B cell (primary cell): ENCODE data around the gene SEPTIN5. TPM values are rescaled to one million over a fixed set of nuclear protein-coding genes. Genes with fewer than 3 reads are reported as not detected.

Experiments used
- ATAC-seq: fragments of 200-7000 bp; cut with Tn5 transposase; one replicate; pipeline ENCODE4 v1.10.0; 2021; ENCODE audit warnings: low read depth, mild to moderate bottlenecking, moderate number of reproducible peaks, moderate library complexity
- CTCF ChIA-PET: fragments of 350-600 bp; sonication (Branson Sonifier 250); formaldehyde crosslinking; loops from one replicate; lab custom pipeline; 2021; ENCODE audit warnings: antibody characterized with exemption, inconsistent platforms; lab: Charles Lee
- POLR2A ChIA-PET: fragments of 350-600 bp; sonication (Branson Sonifier 250); formaldehyde crosslinking; loops from one replicate; lab custom pipeline; 2021; ENCODE audit warnings: antibody characterized with exemption; lab: Charles Lee
- DNase-seq: peaks from one replicate; pipeline ENCODE4 v3.0.0; 2013
- H2AFZ ChIP-seq: 2 replicates; pipeline ENCODE4 v1.6.1; 2012; ENCODE audit warnings: mild to moderate bottlenecking, low read depth, low read length; ENCODE audit not compliant: insufficient read depth, poor library complexity, severe bottlenecking
- H3K27ac ChIP-seq, 2 donors: 1 replicate in 1 of 2; 2 replicates in 1 of 2; pipeline ENCODE4 v1.5.1; 2012 to 2013; ENCODE audit warnings: low read length in 2 of 2, mild to moderate bottlenecking in 2 of 2, moderate library complexity in 1 of 2
- H3K27me3 ChIP-seq, 4 experiments: fragments of 200-600 bp in 1 of 4; sonication (generic) in 1 of 4; replicated peaks in 1 of 4; 1 replicate in 2 of 4; 2 replicates in 2 of 4; pipeline versions ENCODE4 v1.6.1 to v1.7.0; 2013 to 2016; ENCODE audit warnings: low read length in 3 of 4, mild to moderate bottlenecking in 2 of 4, mixed read lengths in 1 of 4, moderate library complexity in 1 of 4; ENCODE audit not compliant: insufficient read depth in 4 of 4, control insufficient read depth in 3 of 4; ENCODE audit errors: control extremely low read depth in 1 of 4
- H3K36me3 ChIP-seq, 2 experiments: replicated peaks in 1 of 2; 1 replicate in 1 of 2; 2 replicates in 1 of 2; pipeline versions ENCODE4 v1.6.1 to v1.7.1; 2013; ENCODE audit warnings: low read length in 1 of 2; ENCODE audit not compliant: insufficient read depth in 2 of 2, control insufficient read depth in 1 of 2; ENCODE audit errors: control extremely low read depth in 1 of 2, extremely low read depth in 1 of 2
- H3K4me1 ChIP-seq, 2 donors: fragments of 200-600 bp in 1 of 2; sonication (generic) in 1 of 2; 1 replicate in 1 of 2; 2 replicates in 1 of 2; pipeline versions ENCODE4 v1.5.1 to v1.6.1; 2013 to 2017; ENCODE audit warnings: low read length in 2 of 2; ENCODE audit not compliant: control insufficient read depth in 2 of 2, insufficient read depth in 2 of 2
- H3K4me2 ChIP-seq: replicated peaks from 2 replicates; pipeline ENCODE3; 2012; ENCODE audit warnings: mild to moderate bottlenecking, low read depth, low read length; ENCODE audit not compliant: poor library complexity, severe bottlenecking
- H3K4me3 ChIP-seq, 5 experiments: fragments of 200-600 bp in 1 of 5; sonication (generic) in 1 of 5; 1 replicate in 3 of 5; 2 replicates in 2 of 5; pipeline versions ENCODE4 v1.5.1 to v1.7.0; 2011 to 2016; ENCODE audit warnings: low read length in 4 of 5, mild to moderate bottlenecking in 4 of 5, low read depth in 2 of 5, control low read depth in 1 of 5, moderate library complexity in 1 of 5; ENCODE audit not compliant: insufficient read depth in 1 of 5; ENCODE audit errors: control extremely low read depth in 1 of 5, extremely low read depth in 1 of 5
- H3K79me2 ChIP-seq: fragments of 200-600 bp; sonication (generic); one replicate; pipeline ENCODE4 v1.6.0; 2016; ENCODE audit warnings: low read length; ENCODE audit not compliant: control insufficient read depth, insufficient read depth
- H3K9ac ChIP-seq: fragments of 200-600 bp; sonication (generic); 2 replicates; pipeline ENCODE4 v1.6.1; 2017; ENCODE audit warnings: mild to moderate bottlenecking, low read length, moderate library complexity
- H3K9me3 ChIP-seq, 3 donors: one replicate each; pipeline versions ENCODE4 v1.6.1 to v1.7.1; 2013; ENCODE audit warnings: low read length in 2 of 3; ENCODE audit not compliant: control insufficient read depth in 2 of 3, insufficient read depth in 1 of 3; ENCODE audit errors: control extremely low read depth in 1 of 3
- H4K20me1 ChIP-seq: 2 replicates; pipeline ENCODE4 v1.6.0; 2012; ENCODE audit warnings: mild to moderate bottlenecking, low read length; ENCODE audit not compliant: insufficient read depth, control insufficient read depth, poor library complexity, severe bottlenecking
- H3K27ac Mint-ChIP-seq: one replicate; pipeline ENCODE4 v1.8.0; 2021; ENCODE audit warnings: mixed read lengths
- H3K27me3 Mint-ChIP-seq: one replicate; pipeline ENCODE4 v1.8.0; 2021; ENCODE audit warnings: mixed read lengths
- H3K4me1 Mint-ChIP-seq: one replicate; pipeline ENCODE4 v1.8.0; 2021; ENCODE audit warnings: mixed read lengths
- H3K4me3 Mint-ChIP-seq: one replicate; pipeline ENCODE4 v1.8.0; 2021; ENCODE audit warnings: mixed read lengths
- H3K9me3 Mint-ChIP-seq: one replicate; pipeline ENCODE4 v1.8.0; 2022; ENCODE audit warnings: mixed read lengths; ENCODE audit not compliant: insufficient read depth
- CTCF ChIP-seq: fragments of 200-600 bp; IDR thresholded peaks from one replicate; pipeline ENCODE4 v1.8.0; 2022; ENCODE audit warnings: antibody characterized with exemption, mild to moderate bottlenecking
- EZH2 ChIP-seq: IDR thresholded peaks from 2 replicates; pipeline ENCODE4 v1.6.1; 2012; ENCODE audit warnings: borderline replicate concordance, low read depth, mild to moderate bottlenecking, moderate library complexity, low read length; ENCODE audit not compliant: insufficient read depth, poor library complexity, severe bottlenecking
- WGBS: methylation state at CpG from one replicate; pipeline ENCODE4 v1.1.5; 2013; ENCODE audit warnings: missing lambda C conversion rate; ENCODE audit not compliant: insufficient coverage; 5-methylcytosine and 5-hydroxymethylcytosine counted together
- intact Hi-C: fragments of 100-400 bp; cut with micrococcal nuclease; formaldehyde crosslinking; loops from one replicate; pipeline ENCODE4 v1.10.0; 2022
- polyA plus RNA-seq: library from polyadenylated mRNA; depleted of rRNA; stranded (reverse); fragments of >200 nt; gene quantifications from 2 replicates; pipeline ENCODE4 v1.2.3, GENCODE V29; 2012
- total RNA-seq, 2 donors: library from RNA; stranded (reverse); fragments of 120-200 nt in 1 of 2; gene quantifications; 1 replicate in 1 of 2; 2 replicates in 1 of 2; pipeline versions ENCODE4 v1.2.3 to v1.2.4, GENCODE V29; 2013 to 2022

The SEPTIN5 gene
- total and polyA plus RNA-seq, 2 donors (not counting 1 experiment from before 2014, with no cell fraction given) = 0.06 TPM; not detected in 1

- ChIA-PET CTCF (no interaction called here), POLR2A (no interaction called here)
- intact Hi-C loops = no loop called here
- DNase-seq = no peak
- Histone ChIP-seq H3K4me1 (no peaks in the 10 kb centered on the region), H3K36me3 (no peaks in the 10 kb centered on the region), H3K4me2 (no peak overlapping the region), H4K20me1 (no peaks in the 10 kb centered on the region), H3K9ac (no peak overlapping the region), H3K9me3 (no peaks in the 10 kb centered on the region), H3K27ac (no peak overlapping the region), H3K27me3 (no peaks in the 10 kb centered on the region), H3K79me2 (no peaks in the 10 kb centered on the region), H2AFZ (no peak overlapping the region), H3K4me3 (no peak overlapping the region)
- Mint-ChIP-seq H3K4me1 (no peaks in the 10 kb centered on the region), H3K27ac (no peak overlapping the region), H3K4me3 (no peak overlapping the region), H3K27me3 (peaks cover 25% of the 10 kb centered on the region), H3K9me3 (no peaks in the 10 kb centered on the region)
- no peak for ATAC-seq
- WGBS = 99% methylated on average over 10 of the region's 14 CpGs
- TF ChIP-seq CTCF = no peak
- TF ChIP-seq EZH2 = no peak
Observed at GRCh38 chr22:19693581-19693980, 20.7 kb upstream of the SEPTIN5 start.

DNA sequence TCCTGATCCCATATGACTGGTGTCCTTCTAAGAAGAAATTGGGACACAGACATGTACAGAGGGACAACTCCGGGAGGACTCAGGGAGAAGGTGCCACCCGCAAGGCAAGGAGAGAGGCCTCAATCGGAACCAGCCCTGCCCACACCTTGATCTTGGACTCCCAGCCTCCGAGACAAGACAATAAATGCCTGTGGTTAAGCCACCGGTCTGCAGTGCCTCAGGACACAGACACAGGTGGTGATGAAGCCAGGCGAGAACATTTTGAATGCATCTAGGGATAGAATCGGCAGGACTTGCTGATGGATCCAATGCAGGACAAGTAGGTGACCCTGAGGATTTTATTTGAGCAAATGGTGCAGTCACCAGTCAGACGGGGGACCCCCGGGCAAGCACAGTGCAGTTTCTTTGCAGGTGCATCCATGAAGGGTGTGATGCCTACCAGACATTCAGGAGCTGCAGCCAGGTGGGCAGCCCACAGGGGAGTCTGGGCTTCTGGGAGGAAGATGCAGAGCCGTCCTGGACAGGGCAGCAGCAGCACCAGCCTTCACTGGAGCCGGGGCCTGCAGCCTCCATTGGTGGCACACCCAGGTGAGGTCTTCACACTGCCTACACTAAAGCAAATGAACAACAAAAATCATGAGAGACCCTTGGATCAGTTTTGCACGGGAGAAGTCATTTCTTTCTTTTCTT, 20.2 kb upstream of the SEPTIN5 start:
- Histone ChIP-seq H3K4me3 (no peak overlapping the region), H3K4me2 (no peak overlapping the region), H2AFZ (no peak overlapping the region), H3K27ac (no peak overlapping the region), H3K36me3 (no peaks in the 10 kb centered on the region), H3K9me3 (no peaks in the 10 kb centered on the region), H3K79me2 (no peaks in the 10 kb centered on the region), H3K9ac (no peak overlapping the region), H3K4me1 (no peaks in the 10 kb centered on the region), H4K20me1 (no peaks in the 10 kb centered on the region), H3K27me3 (no peaks in the 10 kb centered on the region)
- no peaks in the 10 kb centered on the region for H3K4me1 Mint-ChIP-seq
- H3K27ac Mint-ChIP-seq = no peak overlapping the region
- TF ChIP-seq CTCF (no peak), EZH2 (no peak)
- H3K4me3 Mint-ChIP-seq = no peak overlapping the region
- no peak for DNase-seq
- ChIA-PET POLR2A (no interaction called here), CTCF (no interaction called here)
- intact Hi-C loops = no loop called here
- ATAC-seq = no peak
- no peaks in the 10 kb centered on the region for H3K9me3 Mint-ChIP-seq
- 91% methylated on average over 12 of the region's 12 CpGs for WGBS
- H3K27me3 Mint-ChIP-seq = peaks cover 25% of the 10 kb centered on the region
